ENCODE measurements around the gene C17orf75.

The C17orf75 gene

GRCh38 chr17:32299580-32300164, 42.3 kb downstream of the C17orf75 start:
- Mint-ChIP-seq H3K9me3 (no peaks in the 10 kb centered on the region), H3K4me3 (no peak overlapping the region), H3K4me1 (no peaks in the 10 kb centered on the region), H3K27me3 (no peaks in the 10 kb centered on the region), H3K27ac (no peak overlapping the region)
- ATAC-seq (no peak), DNase-seq (no peak)

- Mint-ChIP-seq H3K9me3 (no peaks in the 10 kb centered on the region), H3K4me3 (no peak overlapping the region), H3K4me1 (no peaks in the 10 kb centered on the region), H3K27ac (no peak overlapping the region), H3K27me3 (no peaks in the 10 kb centered on the region)
- no peak for DNase-seq
- no peak for ATAC-seq
Measured at GRCh38 chr17:32298721-32299579, 43.0 kb downstream of the C17orf75 start.

GRCh38 chr17:32298298-32298697, 43.7 kb downstream of the C17orf75 start:
- H3K27ac Mint-ChIP-seq: no peak overlapping the region
- H3K4me1 Mint-ChIP-seq: no peaks in the 10 kb centered on the region
- H3K9me3 Mint-ChIP-seq: no peaks in the 10 kb centered on the region
- no peaks in the 10 kb centered on the region for H3K27me3 Mint-ChIP-seq
- ATAC-seq: no peak
- no peak for DNase-seq
- no peak overlapping the region for H3K4me3 Mint-ChIP-seq

GRCh38 chr17:32297860-32298259, 44.1 kb downstream of the C17orf75 start:
- no peak overlapping the region for H3K27ac Mint-ChIP-seq
- H3K9me3 Mint-ChIP-seq: no peaks in the 10 kb centered on the region
- DNase-seq (no peak), ATAC-seq (no peak)
- H3K4me3 Mint-ChIP-seq: no peak overlapping the region
- no peaks in the 10 kb centered on the region for H3K4me1 Mint-ChIP-seq
- H3K27me3 Mint-ChIP-seq: no peaks in the 10 kb centered on the region

- no peak overlapping the region for H3K27ac Mint-ChIP-seq
- no peaks in the 10 kb centered on the region for H3K9me3 Mint-ChIP-seq
- DNase-seq (no peak), ATAC-seq (no peak)
- no peak overlapping the region for H3K4me3 Mint-ChIP-seq
- H3K27me3 Mint-ChIP-seq: no peaks in the 10 kb centered on the region
- no peaks in the 10 kb centered on the region for H3K4me1 Mint-ChIP-seq
Measured at GRCh38 chr17:32297424-32297823, 44.5 kb downstream of the C17orf75 start.

GRCh38 chr17:32292094-32292493, 49.9 kb downstream of the C17orf75 start:
- Mint-ChIP-seq H3K4me3 (no peak overlapping the region), H3K4me1 (no peaks in the 10 kb centered on the region), H3K27me3 (peaks cover 31% of the 10 kb centered on the region), H3K9me3 (no peaks in the 10 kb centered on the region), H3K27ac (no peak overlapping the region)
- DNase-seq (no peak), ATAC-seq (no peak)

GRCh38 chr17:32289471-32290070, 52.4 kb downstream of the C17orf75 start:
- no peak for ATAC-seq
- peaks cover 46% of the 10 kb centered on the region for H3K27me3 Mint-ChIP-seq
- no peak overlapping the region for H3K27ac Mint-ChIP-seq
- DNase-seq: no peak
- no peaks in the 10 kb centered on the region for H3K9me3 Mint-ChIP-seq
- no peak overlapping the region for H3K4me3 Mint-ChIP-seq
- no peaks in the 10 kb centered on the region for H3K4me1 Mint-ChIP-seq

- no peak for ATAC-seq
- H3K4me3 Mint-ChIP-seq: no peak overlapping the region
- no peaks in the 10 kb centered on the region for H3K9me3 Mint-ChIP-seq
- H3K4me1 Mint-ChIP-seq: no peaks in the 10 kb centered on the region
- DNase-seq: no peak
- no peak overlapping the region for H3K27ac Mint-ChIP-seq
- H3K27me3 Mint-ChIP-seq: peaks cover 55% of the 10 kb centered on the region
Measured at GRCh38 chr17:32288615-32289014, 53.4 kb downstream of the C17orf75 start.

- H3K4me3 Mint-ChIP-seq: no peak overlapping the region
- no peak for DNase-seq
- H3K27ac Mint-ChIP-seq: no peak overlapping the region
- no peaks in the 10 kb centered on the region for H3K4me1 Mint-ChIP-seq
- no peak for ATAC-seq
- H3K27me3 Mint-ChIP-seq: peaks cover 58% of the 10 kb centered on the region
- no peaks in the 10 kb centered on the region for H3K9me3 Mint-ChIP-seq
Measured at GRCh38 chr17:32287804-32288511, 54.0 kb downstream of the C17orf75 start.

GRCh38 chr17:32286518-32286900, 55.5 kb downstream of the C17orf75 start:
- DNase-seq (no peak), ATAC-seq (no peak)
- Mint-ChIP-seq H3K9me3 (no peaks in the 10 kb centered on the region), H3K27me3 (peaks cover 58% of the 10 kb centered on the region), H3K4me1 (no peaks in the 10 kb centered on the region), H3K27ac (peak overlapping the region in 1 of 2 donors; percentile 27), H3K4me3 (no peak overlapping the region)

GRCh38 chr17:32285746-32286517, 56.0 kb downstream of the C17orf75 start:
- ATAC-seq (no peak), DNase-seq (no peak)
- peak overlapping the region in 1 of 2 donors; percentile 10 for H3K27ac Mint-ChIP-seq
- no peaks in the 10 kb centered on the region for H3K9me3 Mint-ChIP-seq
- no peak overlapping the region for H3K4me3 Mint-ChIP-seq
- no peaks in the 10 kb centered on the region for H3K4me1 Mint-ChIP-seq
- peaks cover 58% of the 10 kb centered on the region for H3K27me3 Mint-ChIP-seq

GRCh38 chr17:32285306-32285705, 56.7 kb downstream of the C17orf75 start:
- no peaks in the 10 kb centered on the region for H3K4me1 Mint-ChIP-seq

GRCh38 chr17:32283745-32284201, 58.2 kb downstream of the C17orf75 start:
- Mint-ChIP-seq H3K9me3 (no peaks in the 10 kb centered on the region), H3K4me3 (no peak overlapping the region), H3K27me3 (peaks cover 41% of the 10 kb centered on the region), H3K27ac (no peak overlapping the region), H3K4me1 (no peaks in the 10 kb centered on the region)
- ATAC-seq: no peak
- no peak for DNase-seq

More at GRCh38 chr17:32285306-32285705, 56.7 kb downstream of the C17orf75 start:
- no peaks in the 10 kb centered on the region for H3K9me3 Mint-ChIP-seq
- H3K27ac Mint-ChIP-seq: no peak overlapping the region
- peaks cover 57% of the 10 kb centered on the region for H3K27me3 Mint-ChIP-seq
- no peak for ATAC-seq
- DNase-seq: no peak
- no peak overlapping the region for H3K4me3 Mint-ChIP-seq

- DNase-seq (no peak), ATAC-seq (no peak)
- Mint-ChIP-seq H3K4me3 (no peak overlapping the region), H3K27me3 (peaks cover 40% of the 10 kb centered on the region), H3K9me3 (no peaks in the 10 kb centered on the region), H3K27ac (no peak overlapping the region), H3K4me1 (no peaks in the 10 kb centered on the region)
Measured at GRCh38 chr17:32281011-32281451, 60.9 kb downstream of the C17orf75 start.

Measured in stimulated activated naive CD8-positive, alpha-beta T cell treated with anti-CD3 and anti-CD28 coated beads, Interleukin-15, amount 100 ng/mL, for 72 hours (primary cell).